ENCODE results near the gene SOCS1. TPM values are rescaled to one million over a fixed set of nuclear protein-coding genes. Genes with fewer than 3 reads are reported as not detected.

The SOCS1 gene
- total RNA-seq, 1 donor from 2014 or later = 3.8 TPM

DNA sequence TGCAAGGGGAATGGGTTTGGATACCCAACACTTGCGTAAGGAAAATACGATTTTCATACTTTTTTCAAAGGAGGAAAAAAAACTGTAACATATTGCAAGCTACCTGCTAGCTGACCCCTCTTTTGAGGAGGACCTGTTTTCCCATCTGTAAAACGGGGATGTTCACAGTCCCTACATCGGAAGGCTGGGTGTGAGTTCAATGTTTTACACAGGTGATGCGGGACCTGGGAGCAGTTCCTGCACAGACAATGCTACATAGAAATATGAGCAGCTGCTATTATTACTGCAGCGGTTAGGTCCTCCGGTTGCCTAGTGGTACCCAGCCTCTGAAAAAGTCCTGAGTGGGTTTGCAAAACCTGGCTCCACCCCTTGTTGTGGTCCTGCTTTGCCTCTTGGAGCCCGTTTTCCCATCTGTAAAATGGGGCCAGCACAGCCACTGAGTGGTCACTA, 3.5 kb downstream of the SOCS1 start:
- no peak for DNase-seq
- no peak for ATAC-seq
- intact Hi-C loops (cut with micrococcal nuclease) = no loop called here

DNA sequence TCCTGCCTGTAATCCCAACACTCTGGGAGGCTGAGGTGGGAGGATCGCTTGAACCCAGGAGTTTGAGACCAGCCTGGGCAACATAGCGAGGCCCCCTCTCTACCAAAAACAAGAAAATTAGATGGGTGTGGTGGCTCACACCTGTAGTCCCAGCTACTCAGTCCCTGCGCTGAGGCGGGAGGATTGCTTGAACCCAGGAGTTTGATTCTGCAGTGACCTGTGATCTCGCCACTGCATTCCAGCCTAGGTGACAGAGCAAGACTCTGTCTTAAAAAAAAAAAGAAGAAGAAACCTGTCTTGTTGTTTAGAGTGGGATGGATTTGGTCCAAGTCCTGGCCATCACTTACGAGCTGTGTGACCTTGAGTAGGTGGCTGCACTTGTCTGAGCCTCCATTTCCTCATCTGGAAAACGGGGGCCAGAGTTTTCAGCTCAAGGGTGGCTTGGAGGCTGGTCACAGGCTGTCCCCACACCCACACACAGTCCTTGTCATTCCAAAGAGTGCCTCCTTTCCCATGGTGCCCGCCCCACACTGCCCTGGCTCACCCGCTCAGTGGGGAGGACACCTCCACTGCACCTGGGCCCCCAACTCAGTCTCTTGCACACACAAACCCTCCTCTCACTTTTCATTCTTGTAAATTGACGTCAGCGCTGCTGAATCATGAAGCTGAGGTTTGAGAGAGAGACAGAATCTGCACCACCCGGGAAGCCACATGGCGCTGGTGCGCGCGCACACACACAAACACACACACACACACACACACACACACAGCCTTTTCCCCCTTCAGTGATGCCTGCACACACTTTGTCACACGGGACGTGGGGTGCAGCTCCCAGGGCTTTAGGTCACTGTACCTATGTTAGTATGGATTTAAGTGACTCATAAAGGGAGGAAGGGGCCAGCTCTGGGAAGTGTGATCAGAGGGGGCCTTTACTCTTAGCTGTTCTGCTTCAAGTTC, 4.2 kb downstream of the SOCS1 start:
- no peak for ATAC-seq
- no peak for DNase-seq
- intact Hi-C loops (cut with micrococcal nuclease) = no loop called here

DNA sequence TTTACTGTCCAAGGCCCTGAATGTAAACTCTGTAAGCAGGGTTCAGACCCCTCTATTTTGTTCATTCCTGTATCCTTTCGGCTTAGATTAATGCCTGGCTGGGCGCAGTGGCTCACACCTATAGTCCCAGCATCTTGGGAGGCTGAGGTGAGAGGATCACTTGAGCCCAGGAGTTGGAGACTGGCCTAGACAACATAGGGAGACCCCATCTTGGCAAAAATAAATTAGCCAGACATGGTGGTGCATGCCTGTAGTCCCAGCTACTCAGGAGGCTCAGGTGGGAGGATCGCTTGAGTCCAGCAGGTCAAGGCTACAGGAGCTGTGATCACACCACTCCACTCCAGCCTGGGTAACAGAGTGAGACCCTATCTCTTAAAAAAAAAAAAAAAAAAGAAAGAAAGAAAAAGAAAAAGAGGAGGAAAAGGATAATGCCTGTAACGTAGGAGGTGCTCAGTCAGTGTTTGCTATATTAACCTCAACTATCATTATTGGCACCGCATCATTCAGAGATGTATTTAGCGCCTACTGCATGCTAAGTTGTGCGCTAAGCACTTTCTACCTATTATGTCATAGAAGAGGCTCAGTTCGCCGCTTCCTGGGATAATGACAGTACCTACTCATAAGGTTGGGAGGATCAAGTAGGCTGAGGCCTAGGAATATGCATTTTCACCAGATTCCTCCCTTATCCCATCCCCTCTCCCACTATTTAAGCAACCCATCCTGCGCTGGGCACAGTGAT, 5.0 kb downstream of the SOCS1 start:
- intact Hi-C loops (cut with micrococcal nuclease) = no loop called here

DNA sequence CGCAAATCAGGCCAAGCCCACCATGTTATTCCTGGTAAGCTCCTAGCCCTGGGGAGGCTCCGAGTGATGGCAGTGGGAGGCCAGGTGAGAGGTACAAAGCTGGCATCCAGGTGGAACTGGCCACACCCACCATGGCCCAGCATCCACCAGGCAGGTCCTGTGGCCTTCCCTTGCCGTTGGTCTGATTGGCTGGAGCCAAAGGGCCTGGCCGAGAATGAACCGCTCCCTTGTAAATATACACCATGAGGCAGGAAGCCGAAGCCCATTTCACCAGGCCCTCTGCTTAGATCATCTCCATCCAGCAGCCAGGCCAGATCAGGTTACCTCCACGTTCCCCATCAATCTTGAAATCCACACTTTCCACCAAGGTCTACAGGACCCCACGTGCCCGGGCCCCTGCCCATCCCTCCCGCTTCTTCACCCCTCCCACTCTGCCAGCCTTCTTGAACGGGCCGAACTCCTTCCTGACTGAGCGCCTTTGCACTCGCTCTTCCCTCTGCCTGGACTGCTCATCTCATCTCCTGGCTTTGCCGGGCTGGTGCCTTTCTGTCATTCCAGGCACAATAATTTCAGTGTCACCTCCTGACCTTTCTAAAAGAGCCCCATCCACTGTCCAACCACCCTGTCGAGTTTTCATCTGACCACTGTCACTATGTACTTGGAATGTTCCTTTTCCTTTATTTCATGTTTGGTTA, 5.8 kb downstream of the SOCS1 start:
- intact Hi-C loops (cut with micrococcal nuclease) = no loop called here
- DNase-seq (no peak), ATAC-seq (no peak)

More for the DNA sequence above, 5.0 kb downstream of the SOCS1 start:
- ATAC-seq (no peak), DNase-seq (no peak)

DNA sequence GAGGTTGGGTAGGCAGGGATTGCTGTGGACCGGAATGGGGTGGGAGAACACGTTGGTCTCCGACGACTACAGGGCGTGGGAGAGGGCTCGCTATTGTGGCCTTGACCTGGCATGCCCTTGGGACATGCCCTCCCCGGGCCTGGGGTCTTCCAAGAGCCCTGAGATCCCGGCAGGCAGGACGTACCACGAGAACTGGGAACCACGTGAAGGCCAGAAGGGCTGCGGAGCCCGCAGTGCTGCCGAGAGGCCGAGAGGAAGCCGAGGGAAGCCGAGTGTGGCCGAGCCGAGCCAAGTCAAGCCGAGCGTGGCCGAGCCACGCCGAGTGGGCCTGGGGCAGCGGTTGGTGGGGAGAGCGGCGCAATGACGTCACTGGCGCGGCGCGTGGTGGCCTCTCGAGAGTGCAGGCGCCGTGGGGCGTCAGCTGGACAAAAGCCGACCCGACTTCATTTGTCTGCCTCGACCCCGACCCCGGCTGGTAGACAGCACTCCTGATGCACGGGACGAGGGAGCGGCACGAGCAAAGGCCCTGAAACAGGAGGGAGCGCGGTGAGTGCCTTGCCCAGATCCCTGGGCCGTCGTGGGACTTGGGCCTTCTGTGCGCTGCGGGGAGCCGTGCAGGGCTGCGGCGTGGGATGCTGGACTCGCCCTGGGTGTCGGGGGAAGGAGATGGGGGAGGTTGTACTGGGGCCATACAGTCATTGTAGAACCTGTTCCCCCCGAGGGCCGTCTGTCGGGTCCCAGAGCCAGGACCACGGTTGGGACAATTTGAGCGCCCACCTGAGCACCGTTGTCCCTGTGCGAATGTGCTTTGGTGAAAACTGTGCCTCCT, 6.6 kb downstream of the SOCS1 start:
- DNase-seq = no peak
- no peak for ATAC-seq
- intact Hi-C loops (cut with micrococcal nuclease) = no loop called here

DNA sequence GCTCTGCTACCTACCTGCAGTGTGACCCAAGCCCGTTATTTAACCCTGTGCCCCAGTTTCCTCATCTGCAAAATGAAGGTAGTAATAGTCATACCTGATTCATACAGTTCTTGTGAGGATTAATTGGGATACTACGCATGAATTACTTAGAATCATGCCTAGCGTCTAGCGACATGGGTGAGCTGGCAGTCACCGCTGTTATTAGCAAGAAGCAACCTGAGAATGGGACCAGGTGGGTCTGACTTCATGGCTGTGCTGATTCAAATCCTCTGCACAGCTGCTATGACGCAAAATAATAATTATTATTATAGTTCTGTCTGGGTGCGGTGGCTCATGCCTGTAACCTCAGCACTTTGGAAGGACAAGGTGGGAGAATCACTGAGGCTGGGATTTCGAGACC, 7.9 kb downstream of the SOCS1 start:
- ATAC-seq (no peak), DNase-seq (no peak)
- intact Hi-C loops (cut with micrococcal nuclease) = no loop called here

DNA sequence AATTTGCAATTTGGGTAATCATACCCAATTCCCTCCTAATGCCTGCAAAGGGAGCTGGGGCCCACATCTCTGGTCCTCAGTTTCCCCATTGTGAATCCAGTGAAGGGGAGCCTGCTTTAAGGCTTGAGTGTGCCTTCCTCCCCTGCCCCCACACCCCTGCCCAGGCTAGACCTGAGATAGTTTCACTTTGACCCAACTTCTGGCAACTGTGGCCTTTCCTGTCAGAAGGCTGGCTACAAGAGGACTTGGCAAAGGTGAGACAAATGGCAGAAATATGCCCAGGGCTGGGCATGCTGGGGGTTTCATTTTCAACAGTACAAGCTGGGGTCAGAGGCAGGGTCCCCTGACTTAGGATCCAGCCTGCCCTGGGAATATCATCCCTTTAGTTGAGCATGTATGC, 10.0 kb downstream of the SOCS1 start:
- intact Hi-C loops (cut with micrococcal nuclease) = no loop called here
- no peak for ATAC-seq
- no peak for DNase-seq

DNA sequence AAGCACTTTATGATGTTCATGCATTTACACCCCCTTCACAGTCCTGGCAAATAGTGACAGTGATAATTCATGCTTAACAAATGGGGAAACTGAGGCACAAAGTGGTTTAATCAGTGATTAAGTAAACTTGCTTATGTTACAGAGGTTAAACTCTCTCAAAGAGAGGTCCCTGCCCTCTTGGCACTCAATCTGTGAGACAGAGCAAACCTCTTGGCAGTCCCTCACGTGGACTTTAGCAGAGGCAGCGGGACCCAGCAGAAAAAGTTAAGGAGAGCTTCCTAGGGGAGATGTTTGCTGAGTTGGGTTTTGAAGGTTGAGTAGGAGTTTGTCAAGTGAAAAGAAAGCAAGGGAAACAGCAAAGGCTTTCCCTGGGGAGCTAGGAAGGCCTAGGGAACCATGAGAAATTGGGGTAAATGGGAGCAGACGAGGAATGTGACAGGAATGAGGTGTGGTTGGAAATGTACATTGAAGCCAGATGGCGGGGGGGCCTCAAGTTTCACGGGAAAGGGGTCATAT, 10.7 kb downstream of the SOCS1 start:
- intact Hi-C loops (cut with micrococcal nuclease) = no loop called here

DNA sequence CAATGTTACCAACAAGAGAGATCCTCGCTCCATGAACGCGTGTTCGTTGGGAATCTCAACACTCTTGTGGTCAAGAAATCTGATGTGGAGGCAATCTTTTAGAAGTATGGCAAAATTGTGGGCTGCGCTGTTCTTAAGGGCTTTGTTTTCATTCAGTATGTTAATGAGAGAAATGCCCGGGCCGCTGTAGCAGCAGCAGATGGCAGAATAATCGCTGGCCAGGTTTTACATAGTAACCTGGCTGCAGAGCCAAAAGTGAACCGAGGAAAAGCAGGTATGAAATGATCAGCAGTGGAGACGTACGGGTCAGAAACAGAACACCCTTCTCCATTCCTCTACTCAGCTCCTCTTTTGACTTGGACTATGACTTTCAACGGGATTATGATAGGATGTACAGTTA, 13.3 kb downstream of the SOCS1 start:
- DNase-seq = no peak
- intact Hi-C loops (cut with micrococcal nuclease) = no loop called here

More for the DNA sequence above, 10.7 kb downstream of the SOCS1 start:
- ATAC-seq (no peak), DNase-seq (no peak)

DNA sequence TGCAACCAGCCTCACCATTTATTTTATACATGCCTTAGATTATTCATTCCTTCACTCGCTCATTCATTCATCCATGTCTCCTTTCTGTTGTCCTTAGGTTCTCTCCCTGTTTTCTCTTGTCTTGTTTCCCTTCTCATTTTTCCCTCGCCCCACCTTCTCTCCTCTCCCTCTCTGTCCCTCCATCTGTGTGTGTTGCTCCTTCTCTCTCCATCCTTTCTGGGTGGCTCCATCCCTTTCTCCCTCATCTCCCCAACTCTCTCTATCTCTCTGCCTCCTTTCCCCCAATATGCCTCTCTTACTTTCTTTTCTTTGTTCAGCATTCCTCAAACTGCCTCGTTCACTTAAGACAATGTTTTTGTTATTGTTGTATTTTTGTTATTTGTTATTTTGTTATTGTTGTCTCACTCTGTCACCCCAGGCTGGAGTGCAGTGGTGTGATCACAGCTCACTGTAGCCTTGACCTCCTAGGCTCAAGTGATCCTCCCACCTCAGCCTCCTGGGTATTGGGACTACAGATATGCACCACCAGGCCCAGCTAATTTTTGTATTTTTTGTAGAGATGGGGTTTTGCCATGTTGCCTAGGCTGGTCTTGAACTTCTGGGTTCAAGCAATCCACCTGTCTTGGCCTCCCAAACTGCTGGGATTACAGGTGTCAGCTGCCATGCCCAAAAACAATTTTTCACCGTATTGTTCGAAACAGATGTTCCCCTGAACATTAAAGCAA, 14.4 kb downstream of the SOCS1 start:
- ATAC-seq (no peak), DNase-seq (no peak)
- intact Hi-C loops (cut with micrococcal nuclease) = no loop called here

More for the DNA sequence above, 13.3 kb downstream of the SOCS1 start:
- no peak for ATAC-seq

DNA sequence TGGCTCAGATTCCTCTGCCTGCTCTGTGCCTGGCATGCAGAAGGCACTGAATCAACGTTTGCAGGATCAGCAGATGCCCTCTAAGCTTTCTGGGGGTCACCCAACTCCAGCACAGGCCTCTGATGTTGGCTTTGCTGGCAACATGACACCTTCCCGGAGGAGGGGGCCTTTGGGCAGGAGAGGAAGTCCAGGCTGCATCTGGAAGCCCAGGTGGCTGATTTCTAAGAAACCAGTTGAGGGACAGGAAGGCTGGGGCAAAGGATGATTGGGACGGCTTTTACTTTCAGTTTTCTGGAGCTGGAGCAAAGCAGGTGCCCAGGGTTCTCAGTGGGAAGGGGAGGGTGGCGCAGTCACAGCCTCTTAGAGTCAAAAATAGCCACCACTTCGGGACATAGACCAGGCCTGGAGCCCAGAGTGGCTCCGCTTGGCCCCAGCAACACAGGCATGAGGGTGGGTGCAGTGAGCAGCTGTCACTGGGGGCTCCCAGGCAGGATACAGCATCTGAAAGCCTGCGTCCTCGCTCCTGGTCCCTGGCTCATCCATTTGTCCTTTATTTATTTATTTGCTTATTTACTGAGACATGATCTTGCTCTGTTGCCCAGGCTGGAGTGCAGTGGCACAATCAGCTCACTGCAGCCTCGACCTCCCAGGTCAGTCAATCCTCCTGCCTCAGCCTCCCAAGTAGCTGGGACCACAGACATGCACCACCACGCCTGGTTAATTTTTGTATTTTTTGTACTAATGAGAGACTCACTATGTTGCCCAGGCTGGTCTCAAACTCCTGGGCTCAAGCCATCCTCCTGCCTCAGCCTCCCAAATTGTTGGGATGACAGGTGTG, 15.1 kb downstream of the SOCS1 start:
- DNase-seq (peak; percentile 74), ATAC-seq (peak; percentile 98)
- intact Hi-C loops (cut with micrococcal nuclease) = no loop called here

DNA sequence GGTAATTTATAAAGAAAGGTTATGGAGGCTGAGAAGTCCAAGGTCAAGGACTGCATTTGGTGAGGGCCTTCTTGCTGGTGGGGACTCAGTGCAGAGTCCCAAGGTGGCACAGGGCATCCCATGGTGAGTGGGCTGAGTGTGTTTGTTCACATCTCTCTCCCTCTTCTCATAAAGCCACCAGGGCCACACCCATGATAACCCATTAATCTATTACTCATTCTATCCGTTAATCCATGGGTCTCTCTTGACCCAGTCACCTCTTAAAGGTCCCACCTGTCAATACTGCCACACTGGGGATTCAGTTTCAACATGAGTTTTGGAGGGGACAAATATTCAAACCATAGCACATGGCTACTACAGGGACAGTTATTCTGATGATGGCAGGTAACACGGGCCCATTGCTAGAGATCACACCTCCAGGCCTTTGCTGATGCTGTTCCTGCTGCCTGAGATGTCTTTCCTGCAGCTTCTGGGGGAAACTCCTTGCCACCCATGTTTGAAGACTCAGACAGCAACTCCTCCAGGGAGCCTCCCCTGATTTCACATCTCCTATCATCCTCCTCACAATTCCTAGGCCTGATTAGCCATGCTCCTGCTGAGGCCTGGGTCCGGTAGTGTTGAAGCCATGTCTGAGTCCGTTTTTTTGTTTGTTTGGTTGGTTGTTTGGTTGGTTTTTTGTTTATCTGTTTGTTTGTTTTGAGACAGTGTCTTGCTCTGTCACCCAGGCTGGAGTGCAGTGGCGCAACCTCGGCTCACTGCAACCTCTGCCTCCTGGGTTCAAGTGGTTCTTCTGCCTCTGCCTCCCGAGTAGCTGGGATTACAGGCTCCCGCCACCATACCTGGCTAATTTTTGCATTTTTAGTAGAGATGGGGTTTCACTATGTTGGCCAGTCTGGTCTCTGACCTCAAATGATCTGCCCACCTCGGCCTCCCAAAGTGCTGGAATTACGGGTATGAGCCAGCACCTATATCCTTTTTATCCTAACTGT, 16.1 kb downstream of the SOCS1 start:
- intact Hi-C loops (cut with micrococcal nuclease) = no loop called here
- DNase-seq (no peak), ATAC-seq (no peak)

DNA sequence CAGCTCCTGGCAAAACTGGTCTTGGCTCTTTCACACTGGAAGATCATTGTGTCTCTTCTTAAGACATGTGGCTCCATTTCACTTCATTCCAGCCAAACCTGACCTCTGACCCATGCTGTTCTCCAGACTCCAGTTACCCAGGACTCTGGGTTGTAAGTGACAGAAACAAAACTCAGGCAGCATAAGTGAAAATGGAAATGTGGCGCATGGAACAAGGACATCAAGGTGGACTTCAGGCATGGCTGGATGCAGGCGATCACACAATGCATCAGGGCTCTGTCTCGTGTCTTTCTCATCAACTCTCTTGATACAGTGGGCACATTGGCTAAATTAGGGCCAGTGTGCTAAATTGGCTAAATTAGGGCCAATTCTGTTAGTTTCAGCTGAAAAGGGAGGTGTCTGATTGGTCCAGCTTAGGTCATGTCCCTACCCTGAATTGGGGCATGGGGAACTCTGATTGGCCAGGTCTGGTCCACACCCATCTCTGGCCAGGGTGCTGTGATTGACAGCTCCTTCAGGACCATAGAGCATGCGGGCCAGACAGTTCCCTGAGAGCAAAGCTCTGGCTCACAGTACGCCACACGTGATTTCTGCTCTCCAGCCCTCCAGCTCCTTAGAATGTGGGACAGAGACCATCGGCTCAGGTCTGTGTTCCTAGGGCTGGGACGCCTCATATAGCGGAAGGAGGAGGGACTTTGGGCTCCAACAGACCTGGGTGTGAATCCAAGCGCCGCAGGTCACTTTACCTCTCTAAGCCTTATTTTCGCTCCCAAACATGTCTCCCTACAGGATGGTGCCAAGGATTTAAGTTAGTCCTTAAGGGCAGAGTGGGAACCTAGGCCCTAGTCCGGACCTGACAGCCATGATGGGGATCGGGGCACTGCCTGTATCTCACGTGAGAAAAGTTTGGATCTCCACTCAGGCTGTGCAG, 17.5 kb downstream of the SOCS1 start:
- ATAC-seq (no peak), DNase-seq (no peak)
- intact Hi-C loops (cut with micrococcal nuclease) = no loop called here

DNA sequence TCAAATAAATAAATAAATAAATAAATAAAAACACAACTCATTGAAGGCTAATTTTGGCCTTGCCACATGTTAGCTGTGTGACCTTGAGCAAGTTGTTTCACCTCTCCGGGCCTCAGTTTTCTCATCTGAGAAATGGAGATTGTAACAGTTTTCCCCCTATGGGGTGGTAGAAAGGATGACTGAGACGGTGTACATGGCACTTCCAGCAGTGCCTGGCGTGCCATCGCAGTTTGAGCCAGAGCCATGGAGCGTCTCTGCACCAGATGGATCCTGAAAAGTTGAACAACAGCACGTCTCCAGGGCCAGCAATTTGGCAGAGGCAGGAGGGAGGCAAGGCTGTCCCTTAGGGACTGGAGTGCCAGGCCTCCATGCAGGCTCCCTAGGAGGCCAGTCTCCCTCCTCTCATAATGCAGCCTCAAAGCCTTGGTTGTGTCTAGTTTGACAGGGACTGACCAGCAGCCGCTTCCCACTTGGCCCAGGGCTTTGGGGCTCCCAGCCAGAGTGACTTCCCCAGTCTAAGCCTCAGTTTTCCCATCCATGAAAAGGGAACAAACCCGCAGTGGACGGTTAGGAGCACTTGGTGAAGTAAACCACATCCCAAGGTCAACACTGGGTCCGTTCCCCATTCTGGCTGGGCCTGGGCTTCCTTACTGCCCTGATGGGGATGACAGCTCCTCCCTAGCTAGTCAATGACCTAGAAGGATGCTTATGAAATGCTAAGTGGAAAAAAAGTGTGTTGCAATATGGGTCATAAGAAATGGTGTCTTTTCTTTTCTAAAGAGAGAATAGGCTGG, 19.3 kb downstream of the SOCS1 start:
- no peak for ATAC-seq
- DNase-seq = no peak
- intact Hi-C loops (cut with micrococcal nuclease) = no loop called here

Data from left ventricle myocardium superior (tissue), 1 donor.